Kidney epithelial cell (primary cell): ENCODE measurements around the gene ISOC1. TPM values are rescaled to one million over a fixed set of nuclear protein-coding genes. Genes with fewer than 3 reads are reported as not detected.

Source experiments
- DNase-seq: peaks from one replicate; pipeline ENCODE4 v3.0.0-alpha.2; 2010; ENCODE audit warnings: low read depth
- H3K27me3 ChIP-seq: 2 replicates; pipeline ENCODE4 v1.6.0; 2011; ENCODE audit warnings: low read length; ENCODE audit not compliant: control insufficient read depth, insufficient read depth
- H3K36me3 ChIP-seq: 2 replicates; pipeline ENCODE4 v1.5.1; 2011; ENCODE audit warnings: low read length; ENCODE audit not compliant: control insufficient read depth, insufficient read depth
- H3K4me3 ChIP-seq: 2 replicates; pipeline ENCODE4 v1.5.1; 2011; ENCODE audit warnings: low read depth, mild to moderate bottlenecking, control low read depth, low read length
- total RNA-seq: library from RNA; depleted of rRNA; stranded (reverse); fragments of >200 nt; gene quantifications from 2 replicates; pipeline ENCODE4 v1.2.3, GENCODE V29; 2015
- TF ChIP-seq, protein P1 (sequence below): IDR thresholded peaks from 2 replicates; pipeline ENCODE4 v1.5.1; 2011; ENCODE audit warnings: mild to moderate bottlenecking, moderate library complexity, low read length, control low read depth, inconsistent platforms; ENCODE audit not compliant: insufficient read depth, poor library complexity, severe bottlenecking

Gene ISOC1
- total RNA-seq, 1 donor from 2014 or later: 23.9 TPM

DNA sequence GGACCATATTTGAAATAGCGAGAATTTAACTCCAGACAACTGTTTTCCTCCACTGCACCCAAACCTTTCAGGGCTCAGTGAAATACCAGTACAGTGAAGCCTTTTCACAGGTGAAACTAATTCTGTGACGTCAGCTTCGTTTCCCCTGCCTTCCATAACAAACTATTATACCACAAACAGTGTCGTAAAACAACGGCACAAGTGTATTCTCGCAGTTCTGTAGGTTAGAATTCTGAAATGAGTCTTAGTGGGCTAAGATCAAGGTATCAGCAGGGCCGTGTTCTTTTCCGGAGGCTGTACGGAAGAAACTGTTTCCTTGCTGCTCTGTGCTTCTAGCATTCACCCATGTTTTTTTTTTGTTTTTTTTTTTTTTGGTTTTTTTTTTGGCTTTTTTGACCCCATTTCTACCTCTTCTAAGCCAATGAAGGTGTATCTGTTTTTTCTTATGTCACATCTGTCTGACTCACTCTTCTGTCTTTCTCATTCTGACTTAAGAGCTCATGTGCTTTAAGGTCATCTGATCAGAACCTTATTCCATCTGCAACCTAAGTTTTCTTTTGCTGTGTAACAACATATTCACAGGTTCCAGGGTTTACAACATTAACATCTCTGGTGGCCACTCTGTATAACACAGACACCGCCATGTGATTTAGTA is 20.1 kb downstream of the ISOC1 start:
- no peaks in the 10 kb centered on the region for H3K27me3 ChIP-seq
- H3K36me3 ChIP-seq: no peaks in the 10 kb centered on the region
- no peak overlapping the region for H3K4me3 ChIP-seq
- TF ChIP-seq, protein P1, sequence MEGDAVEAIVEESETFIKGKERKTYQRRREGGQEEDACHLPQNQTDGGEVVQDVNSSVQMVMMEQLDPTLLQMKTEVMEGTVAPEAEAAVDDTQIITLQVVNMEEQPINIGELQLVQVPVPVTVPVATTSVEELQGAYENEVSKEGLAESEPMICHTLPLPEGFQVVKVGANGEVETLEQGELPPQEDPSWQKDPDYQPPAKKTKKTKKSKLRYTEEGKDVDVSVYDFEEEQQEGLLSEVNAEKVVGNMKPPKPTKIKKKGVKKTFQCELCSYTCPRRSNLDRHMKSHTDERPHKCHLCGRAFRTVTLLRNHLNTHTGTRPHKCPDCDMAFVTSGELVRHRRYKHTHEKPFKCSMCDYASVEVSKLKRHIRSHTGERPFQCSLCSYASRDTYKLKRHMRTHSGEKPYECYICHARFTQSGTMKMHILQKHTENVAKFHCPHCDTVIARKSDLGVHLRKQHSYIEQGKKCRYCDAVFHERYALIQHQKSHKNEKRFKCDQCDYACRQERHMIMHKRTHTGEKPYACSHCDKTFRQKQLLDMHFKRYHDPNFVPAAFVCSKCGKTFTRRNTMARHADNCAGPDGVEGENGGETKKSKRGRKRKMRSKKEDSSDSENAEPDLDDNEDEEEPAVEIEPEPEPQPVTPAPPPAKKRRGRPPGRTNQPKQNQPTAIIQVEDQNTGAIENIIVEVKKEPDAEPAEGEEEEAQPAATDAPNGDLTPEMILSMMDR: no peak
- DNase-seq: no peak

DNA sequence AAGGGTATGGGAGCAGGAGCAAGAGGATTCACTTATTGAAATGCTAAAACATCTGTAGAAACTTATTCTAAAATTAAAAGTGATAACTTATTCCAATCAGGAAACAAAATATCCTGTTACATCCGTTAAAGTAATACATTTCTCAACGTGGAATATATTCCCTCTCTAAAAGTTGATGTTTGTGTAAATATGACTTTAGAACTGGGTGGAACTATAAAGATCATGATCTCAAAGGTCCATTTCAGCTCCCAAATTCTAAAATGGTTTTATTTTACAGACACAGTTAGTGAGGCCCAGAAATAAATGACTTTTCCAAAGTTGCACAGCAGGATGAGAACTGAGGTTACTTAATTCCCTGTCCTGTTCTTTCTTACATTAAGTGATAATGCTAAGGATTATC is 21.1 kb downstream of the ISOC1 start:
- no peak for DNase-seq

DNA sequence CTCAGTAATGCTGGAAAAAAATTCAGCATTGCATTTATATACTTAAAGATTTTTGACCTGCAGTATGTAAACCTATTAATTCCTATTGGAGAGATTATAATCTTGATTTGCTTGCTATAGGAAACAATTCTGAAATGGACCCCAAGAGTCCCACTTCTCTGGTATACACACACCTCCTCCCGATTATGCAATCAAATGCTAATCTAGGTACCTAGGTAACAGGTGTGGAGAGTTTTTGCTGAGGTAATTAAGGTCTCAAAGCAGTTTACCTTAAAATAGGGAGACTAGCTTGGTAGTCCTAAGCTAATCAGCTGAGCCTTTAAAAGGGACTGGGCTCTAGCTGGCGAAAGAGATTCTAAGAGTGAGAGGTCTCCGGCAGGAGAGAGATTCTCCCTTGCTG is 22.2 kb downstream of the ISOC1 start:
- Histone ChIP-seq H3K4me3 (no peak overlapping the region), H3K27me3 (no peaks in the 10 kb centered on the region), H3K36me3 (no peaks in the 10 kb centered on the region)
- no peak for DNase-seq
- TF ChIP-seq, protein P1: no peak

More for the DNA sequence above, 21.1 kb downstream of the ISOC1 start:
- no peaks in the 10 kb centered on the region for H3K27me3 ChIP-seq
- no peak overlapping the region for H3K4me3 ChIP-seq
- no peaks in the 10 kb centered on the region for H3K36me3 ChIP-seq
- TF ChIP-seq, protein P1: no peak

DNA sequence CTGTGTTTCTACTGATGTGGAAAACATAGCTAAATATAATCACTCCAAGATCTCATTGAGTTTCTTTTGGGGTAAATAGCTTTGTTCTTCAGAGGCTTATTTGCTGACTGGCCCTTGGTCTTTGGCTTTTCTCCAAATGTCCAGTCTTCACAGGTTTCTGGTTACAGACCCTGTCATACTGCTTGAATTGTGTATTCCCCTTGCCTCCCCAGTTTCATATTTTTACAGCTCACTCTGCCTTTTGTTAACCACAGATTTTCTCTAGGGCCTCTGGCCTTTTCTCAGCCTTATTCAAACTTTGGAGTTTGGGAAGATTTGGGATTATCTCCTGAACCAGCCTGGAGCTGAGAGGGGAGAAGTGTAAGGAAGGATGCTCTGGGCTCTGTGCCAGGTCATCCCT is 23.9 kb downstream of the ISOC1 start:
- H3K27me3 ChIP-seq: no peaks in the 10 kb centered on the region
- DNase-seq: no peak
- TF ChIP-seq, protein P1: no peak

DNA sequence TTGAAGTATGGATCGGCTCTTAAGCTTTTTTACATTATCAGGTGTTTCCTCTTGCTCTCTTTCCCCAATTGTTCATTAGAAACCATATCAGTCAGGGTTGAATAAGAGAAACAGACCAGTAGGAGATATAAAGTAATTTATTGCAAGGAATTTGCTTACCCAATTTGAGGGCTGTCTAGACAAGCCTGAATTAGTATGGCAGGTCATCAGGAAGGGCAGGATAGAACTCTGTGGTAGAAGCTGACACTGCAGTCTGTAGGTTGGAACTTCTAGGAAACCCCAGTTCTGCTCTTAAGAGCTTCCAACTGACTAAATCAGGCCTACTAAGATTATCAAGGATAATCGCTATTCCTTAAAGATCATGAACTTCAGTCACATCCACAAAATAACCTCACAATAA is 24.3 kb downstream of the ISOC1 start:
- no peaks in the 10 kb centered on the region for H3K36me3 ChIP-seq
- DNase-seq: no peak
- no peak overlapping the region for H3K4me3 ChIP-seq
- TF ChIP-seq, protein P1: no peak
- H3K27me3 ChIP-seq: no peaks in the 10 kb centered on the region

More for the DNA sequence above, 23.9 kb downstream of the ISOC1 start:
- no peaks in the 10 kb centered on the region for H3K36me3 ChIP-seq
- no peak overlapping the region for H3K4me3 ChIP-seq

DNA sequence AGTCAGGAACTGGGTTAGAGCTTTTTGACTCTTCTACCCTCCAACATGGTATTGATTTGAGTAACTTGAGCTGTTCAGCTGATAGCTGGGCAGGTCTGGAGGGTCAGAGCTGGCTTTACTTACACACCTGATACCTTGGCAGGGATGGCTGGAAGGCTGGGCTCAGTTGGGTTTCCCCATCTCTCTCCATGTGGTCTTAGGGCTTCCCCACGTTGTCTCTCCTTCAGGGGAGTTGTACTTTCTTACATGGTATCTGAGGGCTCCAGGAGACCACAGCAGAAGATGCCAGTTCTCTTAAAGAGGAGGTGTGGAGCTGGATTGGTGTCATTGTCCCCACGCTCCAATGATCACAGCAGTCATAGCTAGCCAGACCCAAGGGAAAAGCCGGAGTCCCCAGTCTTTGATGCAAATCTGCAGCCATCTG is 25.6 kb downstream of the ISOC1 start:
- TF ChIP-seq, protein P1: no peak
- no peak overlapping the region for H3K4me3 ChIP-seq
- H3K27me3 ChIP-seq: no peaks in the 10 kb centered on the region
- DNase-seq: no peak
- H3K36me3 ChIP-seq: no peaks in the 10 kb centered on the region
